HepG2 (cell line): ENCODE data around the gene TBC1D19. TPM values are rescaled to one million over a fixed set of nuclear protein-coding genes. Genes with fewer than 3 reads are reported as not detected.

Source experiments
- ATAC-seq: fragments of 200-7000 bp; cut with Tn5 transposase; 3 replicates; pipeline ENCODE4 v1.9.1; 2020; ENCODE audit warnings: mild to moderate bottlenecking, moderate library complexity
- BruUV-seq: library from RNA; stranded (reverse); fragments of 400-500 nt; replicated peaks from 2 replicates; lab custom pipeline; 2021; lab: Mats Ljungman, UMichigan
- CTCF ChIA-PET: fragments of 300-600 bp; formaldehyde crosslinking; extraction: SDS; loops from one replicate; lab custom pipeline; 2021; ENCODE audit warnings: low total read pairs, inconsistent platforms, low intra/inter-chr PET ratio; lab: Yijun Ruan, JAX
- POLR2A ChIA-PET: fragments of 350-600 bp; sonication (Branson Sonifier 250); formaldehyde crosslinking; loops from one replicate; lab custom pipeline; 2020; ENCODE audit warnings: antibody characterized with exemption, inconsistent platforms; lab: Yijun Ruan, JAX
- DNase-seq: peaks from one replicate; pipeline ENCODE4 v3.0.0-alpha.2; 2015; ENCODE audit warnings: low spot score
- FAIRE-seq: peaks from 3 replicates; lab custom pipeline; 2011; peaks lifted over from hg19 to GRCh38; lab: Jason Lieb, UNC
- H2AFZ ChIP-seq: one replicate; pipeline ENCODE4 v1.6.1; 2011; ENCODE audit warnings: low read length, inconsistent platforms
- H3K27ac ChIP-seq: fragments of 300-600 bp; 3 replicates; pipeline ENCODE4 v1.8.0; 2011; ENCODE audit warnings: mixed run types, mild to moderate bottlenecking, mixed read lengths, low read length, inconsistent platforms; ENCODE audit not compliant: insufficient read depth; ENCODE audit errors: extremely low read length
- H3K27me3 ChIP-seq, 2 experiments: fragments of 200-600 bp in 1 of 2; 2 replicates in 1 of 2; 3 replicates in 1 of 2; pipeline versions ENCODE4 v1.6.0 to v1.8.0; 2011; ENCODE audit warnings: low read length in 2 of 2, mild to moderate bottlenecking in 2 of 2, moderate library complexity in 2 of 2, inconsistent platforms in 1 of 2; ENCODE audit not compliant: insufficient read depth in 2 of 2, control insufficient read depth in 1 of 2
- H3K36me3 ChIP-seq, 2 experiments: fragments of 200-600 bp in 1 of 2; replicated peaks in 1 of 2; 2 replicates in 1 of 2; 3 replicates in 1 of 2; pipeline versions ENCODE4 v1.5.1 to v1.8.0; 2011; ENCODE audit warnings: low read length in 2 of 2, inconsistent platforms in 1 of 2; ENCODE audit not compliant: insufficient read depth in 2 of 2, control insufficient read depth in 1 of 2
- H3K4me1 ChIP-seq: 2 replicates; pipeline ENCODE4 v1.5.1; 2012; ENCODE audit warnings: low read length, inconsistent platforms; ENCODE audit not compliant: insufficient read depth
- H3K4me2 ChIP-seq: 2 replicates; pipeline ENCODE4 v1.6.0; 2011; ENCODE audit warnings: low read depth, low read length, inconsistent platforms
- H3K4me3 ChIP-seq, 3 experiments: fragments of 200-600 bp in 1 of 3; sonication (generic), shearing (Covaris generic) in 1 of 3; replicated peaks in 1 of 3; 2 replicates each; pipeline ENCODE4 v1.5.1; 2011 to 2016; ENCODE audit warnings: low read length in 3 of 3, inconsistent platforms in 2 of 3, low read depth in 2 of 3, mild to moderate bottlenecking in 2 of 3, control low read depth in 1 of 3, mixed read lengths in 1 of 3; ENCODE audit not compliant: insufficient read depth in 1 of 3
- H3K79me2 ChIP-seq: one replicate; pipeline ENCODE4 v1.6.1; 2011; ENCODE audit warnings: low read length, inconsistent platforms; ENCODE audit not compliant: insufficient read depth
- H3K9ac ChIP-seq: 2 replicates; pipeline ENCODE4 v1.6.0; 2011; ENCODE audit warnings: mild to moderate bottlenecking, low read depth, low read length, inconsistent platforms; ENCODE audit not compliant: insufficient read depth
- H3K9me3 ChIP-seq: 2 replicates; pipeline ENCODE4 v1.5.1; 2012; ENCODE audit warnings: mild to moderate bottlenecking, low read length
- H4K20me1 ChIP-seq: 2 replicates; pipeline ENCODE4 v1.6.0; 2011; ENCODE audit warnings: inconsistent platforms, mild to moderate bottlenecking, low read length, moderate library complexity; ENCODE audit not compliant: insufficient read depth
- ATF7-NPFF ChIP-seq: sonication (generic); formaldehyde crosslinking; IDR thresholded peaks from 2 replicates; pipeline ENCODE4 v1.8.1; 2023; ENCODE audit warnings: mild to moderate bottlenecking, low read depth, missing genetic modification reagents, moderate library complexity
- CCDC6 ChIP-seq: sonication (generic); formaldehyde crosslinking; IDR thresholded peaks from 2 replicates; pipeline ENCODE4 v1.8.1; 2022; ENCODE audit warnings: mild to moderate bottlenecking, missing genetic modification reagents, moderate library complexity
- CHD2 ChIP-seq: IDR thresholded peaks from 2 replicates; pipeline ENCODE4 v1.6.1; 2011; ENCODE audit warnings: low read depth, low read length, improper control_type of control experiment
- ELF1 ChIP-seq: sonication (generic); formaldehyde crosslinking; IDR thresholded peaks from 2 replicates; pipeline ENCODE4 v1.4.0; 2020; ENCODE audit warnings: missing genetic modification reagents
- FLYWCH1 ChIP-seq: sonication (generic); formaldehyde crosslinking; IDR thresholded peaks from 2 replicates; pipeline ENCODE4 v1.8.1; 2023; ENCODE audit warnings: mild to moderate bottlenecking, missing genetic modification reagents
- HNRNPK ChIP-seq: fragments of 200-400 bp; formaldehyde crosslinking; IDR thresholded peaks from 2 replicates; pipeline ENCODE4 v1.6.1; 2018; ENCODE audit warnings: low read length, low read depth, moderate library complexity, mild to moderate bottlenecking; ENCODE audit not compliant: poor library complexity, severe bottlenecking
- KAT7 ChIP-seq: IDR thresholded peaks from 2 replicates; pipeline ENCODE4 v1.6.1; 2018; ENCODE audit warnings: borderline replicate concordance, missing compliant biosample characterization
- KDM4B ChIP-seq: sonication (generic); formaldehyde crosslinking; IDR thresholded peaks from 2 replicates; pipeline ENCODE4 v1.4.0; 2020; ENCODE audit warnings: missing genetic modification reagents
- PRDM10 ChIP-seq: sonication (generic); formaldehyde crosslinking; IDR thresholded peaks from 2 replicates; pipeline ENCODE4 v1.4.0; 2020; ENCODE audit warnings: low read depth, missing genetic modification reagents
- SRSF4 ChIP-seq: fragments of 200-400 bp; formaldehyde crosslinking; IDR thresholded peaks from one replicate; pipeline ENCODE4 v1.6.1; 2018; ENCODE audit warnings: mild to moderate bottlenecking, low read depth, low read length, moderate library complexity; ENCODE audit not compliant: poor library complexity, severe bottlenecking
- TCF12 ChIP-seq, 2 experiments: fragments of 450-650 bp in 1 of 2; sonication (generic) in 1 of 2; formaldehyde crosslinking in 1 of 2; IDR thresholded peaks; 2 replicates each; pipeline versions ENCODE4 v1.6.1 to v1.8.0; 2017 to 2022; ENCODE audit warnings: antibody characterized with exemption in 1 of 2, mild to moderate bottlenecking in 1 of 2, missing genetic modification reagents in 1 of 2, moderate library complexity in 1 of 2
- ZNF256 ChIP-seq: sonication (generic); formaldehyde crosslinking; conservative IDR thresholded peaks from 2 replicates; pipeline ENCODE4 v1.4.0; 2020; ENCODE audit warnings: missing genetic modification reagents
- ZNF30 ChIP-seq: sonication (generic); formaldehyde crosslinking; IDR thresholded peaks from 2 replicates; pipeline ENCODE4 v1.5.0; 2020; ENCODE audit warnings: mild to moderate bottlenecking, missing genetic modification reagents
- ZNF382 ChIP-seq: sonication (generic); formaldehyde crosslinking; IDR thresholded peaks from 2 replicates; pipeline ENCODE4 v1.5.0; 2020; ENCODE audit warnings: missing genetic modification reagents, mild to moderate bottlenecking, borderline replicate concordance
- ZNF737 ChIP-seq: sonication (generic); formaldehyde crosslinking; IDR thresholded peaks from 2 replicates; pipeline ENCODE4 v1.5.0; 2020; ENCODE audit warnings: missing genetic modification reagents, mild to moderate bottlenecking, borderline replicate concordance
- WGBS: methylation state at CpG from one replicate; pipeline ENCODE4 v1.1.6; 2017; ENCODE audit warnings: low lambda C conversion rate; 5-methylcytosine and 5-hydroxymethylcytosine counted together
- in situ Hi-C: cut with HindIII; loops from 2 replicates; pipeline ENCODE4 v1.10.0; 2017; ENCODE audit warnings: low pct_unique_long_range_greater_than_20kb; ENCODE audit not compliant: extremely low pct_ligation_motif_present
- intact Hi-C: fragments of 100-400 bp; cut with micrococcal nuclease; formaldehyde crosslinking; loops from one replicate; pipeline ENCODE4 v1.10.0; 2022; ENCODE audit not compliant: unreplicated experiment
- polyA plus RNA-seq, 8 experiments: library from polyadenylated mRNA; depleted of rRNA in 3 of 8; stranded (reverse) in 7 of 8; unstranded in 1 of 8; fragments of >200 nt; fragmentation: Illumina TruSeq in 4 of 8; extraction: Trizol in 4 of 8; gene quantifications; 2 replicates each; pipeline versions ENCODE4 v1.2.1 to v1.2.3, GENCODE V29; 2011 to 2016; ENCODE audit warnings: low read depth in 4 of 8, missing spikeins in 1 of 8, mixed read lengths in 1 of 8; ENCODE audit not compliant: insufficient read depth in 1 of 8
- total RNA-seq, 5 experiments: library from RNA; depleted of rRNA; stranded (reverse); fragments of >200 nt; fragmentation: Illumina TruSeq; extraction: Trizol; gene quantifications; 2 replicates each; pipeline ENCODE4 v1.2.3, GENCODE V29; 2016; ENCODE audit warnings: low read depth in 1 of 5
- TF ChIP-seq, protein P1 (sequence below): IDR thresholded peaks from 2 replicates; pipeline ENCODE4 v1.6.1; 2012; ENCODE audit warnings: inconsistent platforms
- TF ChIP-seq, protein P2 (sequence below): sonication (generic); formaldehyde crosslinking; IDR thresholded peaks from 2 replicates; pipeline ENCODE4 v1.4.0; 2020; ENCODE audit warnings: missing genetic modification reagents, borderline replicate concordance
- TF ChIP-seq, protein P3 (sequence below): sonication (generic); formaldehyde crosslinking; IDR thresholded peaks from 2 replicates; pipeline ENCODE4 v1.8.0; 2022; ENCODE audit warnings: missing genetic modification reagents, mild to moderate bottlenecking, borderline replicate concordance

Gene TBC1D19
- total and polyA plus RNA-seq, 2 of the 13 experiments (the other 11 are each of a cell fraction or from before 2014, with no cell fraction given): 1.6 to 3.5 TPM

GRCh38 chr4:26607776-26608175 is 23.9 kb downstream of the TBC1D19 start:
- Histone ChIP-seq H3K9me3 (no peaks in the 10 kb centered on the region), H3K27ac (no peak overlapping the region), H3K4me3 (no peak overlapping the region), H3K9ac (no peak overlapping the region), H3K4me2 (no peak overlapping the region), H3K4me1 (no peaks in the 10 kb centered on the region), H3K36me3 (no peaks in the 10 kb centered on the region), H3K27me3 (no peaks in the 10 kb centered on the region), H3K79me2 (no peaks in the 10 kb centered on the region), H2AFZ (no peak overlapping the region), H4K20me1 (no peaks in the 10 kb centered on the region)
- no peak for TF ChIP-seq HNRNPK
- no peak for TF ChIP-seq ZNF737 (CRISPR knock-in tag)
- TF ChIP-seq ZNF382 (CRISPR knock-in tag): no peak
- no peak for TF ChIP-seq CHD2
- no peak for TF ChIP-seq PRDM10 (CRISPR knock-in tag)
- TF ChIP-seq ELF1 (CRISPR knock-in tag): no peak
- TF ChIP-seq CCDC6 (CRISPR knock-in tag): no peak
- TF ChIP-seq, protein P1, sequence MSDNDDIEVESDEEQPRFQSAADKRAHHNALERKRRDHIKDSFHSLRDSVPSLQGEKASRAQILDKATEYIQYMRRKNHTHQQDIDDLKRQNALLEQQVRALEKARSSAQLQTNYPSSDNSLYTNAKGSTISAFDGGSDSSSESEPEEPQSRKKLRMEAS: no peak
- no peak for TF ChIP-seq ATF7-NPFF
- TF ChIP-seq KAT7 (CRISPR knock-in tag): no peak
- TF ChIP-seq, protein P2, sequence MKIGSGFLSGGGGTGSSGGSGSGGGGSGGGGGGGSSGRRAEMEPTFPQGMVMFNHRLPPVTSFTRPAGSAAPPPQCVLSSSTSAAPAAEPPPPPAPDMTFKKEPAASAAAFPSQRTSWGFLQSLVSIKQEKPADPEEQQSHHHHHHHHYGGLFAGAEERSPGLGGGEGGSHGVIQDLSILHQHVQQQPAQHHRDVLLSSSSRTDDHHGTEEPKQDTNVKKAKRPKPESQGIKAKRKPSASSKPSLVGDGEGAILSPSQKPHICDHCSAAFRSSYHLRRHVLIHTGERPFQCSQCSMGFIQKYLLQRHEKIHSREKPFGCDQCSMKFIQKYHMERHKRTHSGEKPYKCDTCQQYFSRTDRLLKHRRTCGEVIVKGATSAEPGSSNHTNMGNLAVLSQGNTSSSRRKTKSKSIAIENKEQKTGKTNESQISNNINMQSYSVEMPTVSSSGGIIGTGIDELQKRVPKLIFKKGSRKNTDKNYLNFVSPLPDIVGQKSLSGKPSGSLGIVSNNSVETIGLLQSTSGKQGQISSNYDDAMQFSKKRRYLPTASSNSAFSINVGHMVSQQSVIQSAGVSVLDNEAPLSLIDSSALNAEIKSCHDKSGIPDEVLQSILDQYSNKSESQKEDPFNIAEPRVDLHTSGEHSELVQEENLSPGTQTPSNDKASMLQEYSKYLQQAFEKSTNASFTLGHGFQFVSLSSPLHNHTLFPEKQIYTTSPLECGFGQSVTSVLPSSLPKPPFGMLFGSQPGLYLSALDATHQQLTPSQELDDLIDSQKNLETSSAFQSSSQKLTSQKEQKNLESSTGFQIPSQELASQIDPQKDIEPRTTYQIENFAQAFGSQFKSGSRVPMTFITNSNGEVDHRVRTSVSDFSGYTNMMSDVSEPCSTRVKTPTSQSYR (CRISPR knock-in tag): no peak
- no peak for TF ChIP-seq ZNF256 (CRISPR knock-in tag)
- TF ChIP-seq ZNF30 (CRISPR knock-in tag): no peak
- TF ChIP-seq, protein P3, sequence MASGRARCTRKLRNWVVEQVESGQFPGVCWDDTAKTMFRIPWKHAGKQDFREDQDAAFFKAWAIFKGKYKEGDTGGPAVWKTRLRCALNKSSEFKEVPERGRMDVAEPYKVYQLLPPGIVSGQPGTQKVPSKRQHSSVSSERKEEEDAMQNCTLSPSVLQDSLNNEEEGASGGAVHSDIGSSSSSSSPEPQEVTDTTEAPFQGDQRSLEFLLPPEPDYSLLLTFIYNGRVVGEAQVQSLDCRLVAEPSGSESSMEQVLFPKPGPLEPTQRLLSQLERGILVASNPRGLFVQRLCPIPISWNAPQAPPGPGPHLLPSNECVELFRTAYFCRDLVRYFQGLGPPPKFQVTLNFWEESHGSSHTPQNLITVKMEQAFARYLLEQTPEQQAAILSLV (CRISPR knock-in tag): no peak
- TF ChIP-seq FLYWCH1 (CRISPR knock-in tag): no peak
- no peak for TF ChIP-seq KDM4B
- TF ChIP-seq SRSF4: no peak
- TF ChIP-seq TCF12 (IDR thresholded peaks at IDR 0.05): no peak
- TF ChIP-seq TCF12 (CRISPR knock-in tag; IDR thresholded peaks at IDR 0.05): no peak
- in situ Hi-C loops: no loop called here
- ATAC-seq: no peak
- BruUV-seq: no TSS peak
- 50% methylated on average over 2 of the region's 2 CpGs for WGBS
- ChIA-PET POLR2A (no interaction called here), CTCF (no interaction called here)
- intact Hi-C loops: no loop called here
- no peak for FAIRE-seq
- DNase-seq: no peak
